PC-3 (cell line): ENCODE results near the gene FKBP14.

Experiments used
- EZH2phosphoT487 ChIP-seq: fragments of 300-600 bp; sonication (generic); IDR thresholded peaks from 2 replicates; pipeline ENCODE4 v1.6.1; 2018; ENCODE audit warnings: mild to moderate bottlenecking, antibody characterized with exemption, low read length, borderline replicate concordance
- TF ChIP-seq, protein P1 (sequence below): fragments of 300-600 bp; sonication (generic); conservative IDR thresholded peaks from 2 replicates; pipeline ENCODE4 v1.5.1; 2017; ENCODE audit warnings: antibody characterized with exemption, low read depth, mild to moderate bottlenecking, low read length

DNA sequence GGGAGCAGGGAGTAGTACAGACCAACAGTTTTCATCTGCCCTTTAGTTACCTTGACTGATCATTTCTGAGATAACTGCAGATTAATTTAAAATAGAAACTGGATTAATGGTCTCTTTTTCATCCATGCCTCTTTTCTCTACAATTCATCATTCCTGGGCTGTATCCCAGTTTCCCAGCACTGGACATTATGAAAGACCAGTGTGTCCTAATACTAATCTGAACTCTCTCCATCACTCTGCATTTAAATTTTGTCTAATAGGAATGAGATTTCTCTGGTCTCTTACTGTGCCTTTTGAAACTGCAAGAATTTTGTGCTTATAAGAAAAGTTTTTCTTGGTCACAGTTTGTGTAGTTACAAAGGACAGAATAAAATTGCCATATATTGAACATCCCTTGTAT is 14.4 kb upstream of the FKBP14 start:
- TF ChIP-seq, protein P1, sequence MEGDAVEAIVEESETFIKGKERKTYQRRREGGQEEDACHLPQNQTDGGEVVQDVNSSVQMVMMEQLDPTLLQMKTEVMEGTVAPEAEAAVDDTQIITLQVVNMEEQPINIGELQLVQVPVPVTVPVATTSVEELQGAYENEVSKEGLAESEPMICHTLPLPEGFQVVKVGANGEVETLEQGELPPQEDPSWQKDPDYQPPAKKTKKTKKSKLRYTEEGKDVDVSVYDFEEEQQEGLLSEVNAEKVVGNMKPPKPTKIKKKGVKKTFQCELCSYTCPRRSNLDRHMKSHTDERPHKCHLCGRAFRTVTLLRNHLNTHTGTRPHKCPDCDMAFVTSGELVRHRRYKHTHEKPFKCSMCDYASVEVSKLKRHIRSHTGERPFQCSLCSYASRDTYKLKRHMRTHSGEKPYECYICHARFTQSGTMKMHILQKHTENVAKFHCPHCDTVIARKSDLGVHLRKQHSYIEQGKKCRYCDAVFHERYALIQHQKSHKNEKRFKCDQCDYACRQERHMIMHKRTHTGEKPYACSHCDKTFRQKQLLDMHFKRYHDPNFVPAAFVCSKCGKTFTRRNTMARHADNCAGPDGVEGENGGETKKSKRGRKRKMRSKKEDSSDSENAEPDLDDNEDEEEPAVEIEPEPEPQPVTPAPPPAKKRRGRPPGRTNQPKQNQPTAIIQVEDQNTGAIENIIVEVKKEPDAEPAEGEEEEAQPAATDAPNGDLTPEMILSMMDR, result no peak
- TF ChIP-seq EZH2phosphoT487, result no peak
